GM12878 (cell line): Measurements from ENCODE around the gene NLRP10. TPM values are rescaled to one million over a fixed set of nuclear protein-coding genes. Genes with fewer than 3 reads are reported as not detected.

Experiments
- ATAC-seq: fragments of 200-7000 bp; cut with Tn5 transposase; 3 replicates; pipeline ENCODE4 v1.9.1; 2020; ENCODE audit warnings: mild to moderate bottlenecking, moderate library complexity
- BruUV-seq: library from RNA; stranded (reverse); fragments of 400-500 nt; replicated peaks from 2 replicates; lab custom pipeline; 2021; lab: Mats Ljungman, UMichigan
- CTCF ChIA-PET: fragments of 300-600 bp; sonication (Branson Sonifier 250); formaldehyde crosslinking; extraction: SDS; loops from one replicate; lab custom pipeline; 2021; ENCODE audit warnings: inconsistent platforms; lab: Yijun Ruan, JAX
- POLR2A ChIA-PET: fragments of 350-600 bp; formaldehyde crosslinking; extraction: SDS; loops from one replicate; lab custom pipeline; 2021; ENCODE audit warnings: inconsistent platforms; lab: Charles Lee
- RAD21 ChIA-PET: fragments of 300-600 bp; sonication (Branson Sonifier 250); formaldehyde crosslinking; loops from one replicate; lab custom pipeline; 2023; ENCODE audit warnings: antibody characterized with exemption; ENCODE audit not compliant: unreplicated experiment; lab: Charles Lee
- SMC1A ChIA-PET: fragments of 300-600 bp; sonication (Branson Sonifier 250); formaldehyde crosslinking; loops from one replicate; lab custom pipeline; 2023; ENCODE audit not compliant: unreplicated experiment, uncharacterized antibody; lab: Charles Lee
- DNase-seq: peaks from one replicate; pipeline ENCODE4 v3.0.0-alpha.2; 2011; ENCODE audit warnings: low read depth, low spot score
- FAIRE-seq: peaks from 3 replicates; lab custom pipeline; 2011; peaks lifted over from hg19 to GRCh38; lab: Jason Lieb, UNC
- H2AFZ ChIP-seq: 2 replicates; pipeline ENCODE4 v1.6.0; 2011; ENCODE audit warnings: low read depth, low read length, control low read depth; ENCODE audit not compliant: control insufficient read depth
- H3K27ac ChIP-seq: 2 replicates; pipeline ENCODE4 v1.5.1; 2011; ENCODE audit warnings: control low read depth; ENCODE audit not compliant: control insufficient read depth, insufficient read depth
- H3K27me3 ChIP-seq, 2 experiments: replicated peaks in 1 of 2; 2 replicates each; pipeline versions ENCODE4 v1.6.0 to v1.6.1; 2011; ENCODE audit warnings: low read length in 1 of 2; ENCODE audit not compliant: control insufficient read depth in 2 of 2, insufficient read depth in 2 of 2
- H3K36me3 ChIP-seq, 2 experiments: 2 replicates each; pipeline ENCODE4 v1.5.1; 2011; ENCODE audit warnings: low read length in 1 of 2; ENCODE audit not compliant: control insufficient read depth in 2 of 2, insufficient read depth in 2 of 2
- H3K4me1 ChIP-seq: 2 replicates; pipeline ENCODE4 v1.6.1; 2011; ENCODE audit warnings: mild to moderate bottlenecking, low read length, moderate library complexity, mixed read lengths; ENCODE audit not compliant: control insufficient read depth, insufficient read depth
- H3K4me2 ChIP-seq: 2 replicates; pipeline ENCODE4 v1.6.0; 2011; ENCODE audit warnings: control low read depth; ENCODE audit not compliant: control insufficient read depth, insufficient read depth
- H3K4me3 ChIP-seq: fragments of 200-600 bp; sonication (generic); 2 replicates; pipeline ENCODE4 v1.5.1; 2016
- H3K79me2 ChIP-seq: 2 replicates; pipeline ENCODE4 v1.6.0; 2011; ENCODE audit warnings: low read length; ENCODE audit not compliant: control insufficient read depth, insufficient read depth
- H3K9ac ChIP-seq: 2 replicates; pipeline ENCODE4 v1.8.0; 2011; ENCODE audit warnings: low read length, control low read depth, mixed read lengths; ENCODE audit not compliant: control insufficient read depth, insufficient read depth
- H3K9me3 ChIP-seq: replicated peaks from 3 replicates; pipeline ENCODE4 v1.5.1; 2011; ENCODE audit warnings: mild to moderate bottlenecking, low read length; ENCODE audit not compliant: control insufficient read depth, insufficient read depth
- H4K20me1 ChIP-seq: 2 replicates; pipeline ENCODE4 v1.6.0; 2011; ENCODE audit not compliant: control insufficient read depth, insufficient read depth
- WGBS: methylation state at CpG from one replicate; pipeline ENCODE4 v1.1.6; 2016; ENCODE audit warnings: low lambda C conversion rate; ENCODE audit not compliant: insufficient replicate concordance, insufficient coverage; ENCODE audit errors: missing lambda C conversion rate; 5-methylcytosine and 5-hydroxymethylcytosine counted together
- in situ Hi-C: fragments of 300-500 bp; cut with MboI; formaldehyde crosslinking; loops from 9 replicates; pipeline ENCODE4 v1.14.3; 2018; ENCODE audit warnings: mixed read lengths
- intact Hi-C: fragments of 100-400 bp; cut with micrococcal nuclease; formaldehyde crosslinking; loops from one replicate; pipeline ENCODE4 v1.14.2; 2022; ENCODE audit not compliant: unreplicated experiment
- polyA plus RNA-seq, 11 experiments: library from polyadenylated mRNA; depleted of rRNA in 4 of 11; unstranded in 6 of 11; stranded (reverse) in 5 of 11; fragments of >200 nt; fragmentation: Nextera tagmentation in 4 of 11; fragmentation: Illumina TruSeq in 1 of 11; extraction: Ambion mirVana in 4 of 11; extraction: Trizol in 1 of 11; gene quantifications; 1 replicate in 1 of 11; 2 replicates in 10 of 11; pipeline versions ENCODE4 v1.2.1 to v1.2.3, GENCODE V29; 2011 to 2016; ENCODE audit warnings: inconsistent platforms in 2 of 11, missing spikeins in 2 of 11, low read depth in 1 of 11
- total RNA-seq, 4 experiments: library from RNA; depleted of rRNA in 3 of 4; stranded (reverse); fragments of >200 nt in 3 of 4; fragmentation: Illumina TruSeq in 1 of 4; extraction: Trizol in 1 of 4; gene quantifications; 2 replicates each; pipeline versions ENCODE4 v1.2.1 to v1.2.3, GENCODE V29; 2013 to 2021
- TF ChIP-seq, protein P1 (sequence below): fragments of 450-650 bp; IDR thresholded peaks from 2 replicates; pipeline ENCODE4 v1.6.1; 2017; ENCODE audit warnings: borderline replicate concordance
- TF ChIP-seq, protein P2 (sequence below): fragments of 450-650 bp; IDR thresholded peaks from 2 replicates; pipeline ENCODE4 v1.6.1; 2017; ENCODE audit warnings: mild to moderate bottlenecking, low read depth, inconsistent platforms; ENCODE audit not compliant: poor library complexity, severe bottlenecking

The NLRP10 gene
- total and polyA plus RNA-seq, 10 of the 15 experiments (the other 5 are each of a cell fraction or from before 2014, with no cell fraction given): 0.04 TPM; not detected in 9

DNA sequence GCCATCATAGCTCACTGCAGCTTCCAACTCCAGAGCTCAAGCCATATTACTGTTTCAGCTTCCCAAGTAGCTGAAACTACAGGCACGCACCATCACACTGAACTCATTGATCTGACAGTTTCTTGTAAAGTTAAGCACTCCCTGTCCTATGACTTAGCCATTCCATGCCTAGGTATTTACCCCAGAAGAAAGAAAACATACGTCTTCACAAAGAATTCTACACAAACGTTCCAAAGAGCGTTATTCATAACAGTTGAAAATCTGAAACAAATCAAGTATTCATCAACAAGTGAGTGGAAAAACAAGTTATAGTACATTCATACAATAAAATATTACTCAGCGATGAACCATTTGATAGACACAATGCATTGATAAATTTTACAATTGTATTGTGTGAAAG is 7.8 kb upstream of the NLRP10 start:
- no peak for ATAC-seq
- intact Hi-C loops: no loop called here

More for the DNA sequence above, 7.8 kb upstream of the NLRP10 start:
- Histone ChIP-seq H3K4me3 (no peak overlapping the region), H3K36me3 (no peaks in the 10 kb centered on the region), H3K27ac (no peak overlapping the region), H3K9ac (no peak overlapping the region), H3K27me3 (no peaks in the 10 kb centered on the region), H3K4me2 (no peak overlapping the region), H3K79me2 (no peaks in the 10 kb centered on the region), H4K20me1 (no peaks in the 10 kb centered on the region), H2AFZ (no peak overlapping the region), H3K4me1 (no peaks in the 10 kb centered on the region), H3K9me3 (no peaks in the 10 kb centered on the region)
- in situ Hi-C loops: no loop called here
- ChIA-PET POLR2A (no interaction called here), SMC1A (no interaction called here), CTCF (interaction anchor here (3.5 kb wide), 1 partner anchor 14 kb away, joined by 15 read pairs; the partner anchor contains the start of gene EIF3F), RAD21 (no interaction called here)
- FAIRE-seq: no peak
- 63% methylated on average over 5 of the region's 5 CpGs for WGBS
- no peak for DNase-seq
- no TSS peak for BruUV-seq
- TF ChIP-seq, protein P1, sequence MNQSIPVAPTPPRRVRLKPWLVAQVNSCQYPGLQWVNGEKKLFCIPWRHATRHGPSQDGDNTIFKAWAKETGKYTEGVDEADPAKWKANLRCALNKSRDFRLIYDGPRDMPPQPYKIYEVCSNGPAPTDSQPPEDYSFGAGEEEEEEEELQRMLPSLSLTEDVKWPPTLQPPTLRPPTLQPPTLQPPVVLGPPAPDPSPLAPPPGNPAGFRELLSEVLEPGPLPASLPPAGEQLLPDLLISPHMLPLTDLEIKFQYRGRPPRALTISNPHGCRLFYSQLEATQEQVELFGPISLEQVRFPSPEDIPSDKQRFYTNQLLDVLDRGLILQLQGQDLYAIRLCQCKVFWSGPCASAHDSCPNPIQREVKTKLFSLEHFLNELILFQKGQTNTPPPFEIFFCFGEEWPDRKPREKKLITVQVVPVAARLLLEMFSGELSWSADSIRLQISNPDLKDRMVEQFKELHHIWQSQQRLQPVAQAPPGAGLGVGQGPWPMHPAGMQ: no peak
- TF ChIP-seq, protein P2, sequence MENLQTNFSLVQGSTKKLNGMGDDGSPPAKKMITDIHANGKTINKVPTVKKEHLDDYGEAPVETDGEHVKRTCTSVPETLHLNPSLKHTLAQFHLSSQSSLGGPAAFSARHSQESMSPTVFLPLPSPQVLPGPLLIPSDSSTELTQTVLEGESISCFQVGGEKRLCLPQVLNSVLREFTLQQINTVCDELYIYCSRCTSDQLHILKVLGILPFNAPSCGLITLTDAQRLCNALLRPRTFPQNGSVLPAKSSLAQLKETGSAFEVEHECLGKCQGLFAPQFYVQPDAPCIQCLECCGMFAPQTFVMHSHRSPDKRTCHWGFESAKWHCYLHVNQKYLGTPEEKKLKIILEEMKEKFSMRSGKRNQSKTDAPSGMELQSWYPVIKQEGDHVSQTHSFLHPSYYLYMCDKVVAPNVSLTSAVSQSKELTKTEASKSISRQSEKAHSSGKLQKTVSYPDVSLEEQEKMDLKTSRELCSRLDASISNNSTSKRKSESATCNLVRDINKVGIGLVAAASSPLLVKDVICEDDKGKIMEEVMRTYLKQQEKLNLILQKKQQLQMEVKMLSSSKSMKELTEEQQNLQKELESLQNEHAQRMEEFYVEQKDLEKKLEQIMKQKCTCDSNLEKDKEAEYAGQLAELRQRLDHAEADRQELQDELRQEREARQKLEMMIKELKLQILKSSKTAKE: no peak
